GM21360 (cell line): ENCODE data around the gene ADGRE2.
"Not testable (repeated sequence)": the region's sequence is repeated elsewhere in the genome, so short reads cannot be mapped to it uniquely, and the experiment has no call there.

Experiments
- ATAC-seq: cut with Tn5 transposase; IDR thresholded peaks from one replicate; pipeline ENCODE4 v1.9.1; 2021; ENCODE audit warnings: mild to moderate bottlenecking, moderate library complexity; ENCODE audit not compliant: unreplicated experiment

ADGRE2 gene

GRCh38 chr19:14780622-14781225, 2.4 kb upstream of the ADGRE2 start:
- ATAC-seq, result not testable (repeated sequence)

GRCh38 chr19:14779151-14779550, 791 bp upstream of the ADGRE2 start:
- no peak for ATAC-seq

- ATAC-seq, result not testable (repeated sequence)
Measured at GRCh38 chr19:14777645-14778044, 715 bp downstream of the ADGRE2 start.

GRCh38 chr19:14775869-14776586, 2.3 kb downstream of the ADGRE2 start:
- ATAC-seq, result no peak

- ATAC-seq, result not testable (repeated sequence)
Measured at GRCh38 chr19:14775326-14775725, 3.0 kb downstream of the ADGRE2 start.

GRCh38 chr19:14774373-14774772, 4.0 kb downstream of the ADGRE2 start:
- no peak for ATAC-seq

- ATAC-seq, result not testable (repeated sequence)
Measured at GRCh38 chr19:14773722-14774121, 4.6 kb downstream of the ADGRE2 start.

- ATAC-seq, result no peak
Measured at GRCh38 chr19:14772995-14773394, 5.4 kb downstream of the ADGRE2 start.

- ATAC-seq, result no peak
Measured at GRCh38 chr19:14772467-14772866, 5.9 kb downstream of the ADGRE2 start.

GRCh38 chr19:14770944-14771839, 7.2 kb downstream of the ADGRE2 start:
- no peak for ATAC-seq

- no peak for ATAC-seq
Measured at GRCh38 chr19:14770136-14770535, 8.2 kb downstream of the ADGRE2 start.

GRCh38 chr19:14769201-14769600, 9.2 kb downstream of the ADGRE2 start:
- ATAC-seq, result no peak

GRCh38 chr19:14768001-14768400, 10.4 kb downstream of the ADGRE2 start:
- ATAC-seq, result no peak

GRCh38 chr19:14767466-14767971, 10.8 kb downstream of the ADGRE2 start:
- ATAC-seq, result no peak

GRCh38 chr19:14765841-14766240, 12.5 kb downstream of the ADGRE2 start:
- ATAC-seq, result not testable (repeated sequence)

- ATAC-seq, result not testable (repeated sequence)
Measured at GRCh38 chr19:14765403-14765802, 13.0 kb downstream of the ADGRE2 start.

- ATAC-seq, result no peak
Measured at GRCh38 chr19:14764401-14764800, 14.0 kb downstream of the ADGRE2 start.

- no peak for ATAC-seq
Measured at GRCh38 chr19:14763497-14764145, 14.7 kb downstream of the ADGRE2 start.

- ATAC-seq, result no peak
Measured at GRCh38 chr19:14762111-14762510, 16.2 kb downstream of the ADGRE2 start.

- no peak for ATAC-seq
Measured at GRCh38 chr19:14761607-14762006, 16.8 kb downstream of the ADGRE2 start.

GRCh38 chr19:14758816-14759215, 19.5 kb downstream of the ADGRE2 start:
- ATAC-seq, result no peak
